Adrenal gland (tissue), 5 donors: ENCODE measurements around the gene CD207.

Experiments used
- CTCF ChIP-seq, 6 experiments: fragments of 450-650 bp in 4 of 6; fragments of 200-600 bp in 2 of 6; sonication (generic) in 1 of 6; IDR thresholded peaks; 1 replicate in 5 of 6; 2 replicates in 1 of 6; pipeline versions ENCODE4 v1.5.1 to v1.8.0; 2016 to 2021; ENCODE audit warnings: antibody characterized with exemption in 6 of 6, mild to moderate bottlenecking in 2 of 6, moderate library complexity in 1 of 6
- POLR2A ChIP-seq, 2 donors: fragments of 450-650 bp; IDR thresholded peaks; one replicate each; pipeline ENCODE4 v1.6.1; 2017; ENCODE audit warnings: antibody characterized with exemption in 2 of 2, mild to moderate bottlenecking in 2 of 2, moderate library complexity in 1 of 2
- donor health status: DM: no; HTN: no; CAD: no.

DNA sequence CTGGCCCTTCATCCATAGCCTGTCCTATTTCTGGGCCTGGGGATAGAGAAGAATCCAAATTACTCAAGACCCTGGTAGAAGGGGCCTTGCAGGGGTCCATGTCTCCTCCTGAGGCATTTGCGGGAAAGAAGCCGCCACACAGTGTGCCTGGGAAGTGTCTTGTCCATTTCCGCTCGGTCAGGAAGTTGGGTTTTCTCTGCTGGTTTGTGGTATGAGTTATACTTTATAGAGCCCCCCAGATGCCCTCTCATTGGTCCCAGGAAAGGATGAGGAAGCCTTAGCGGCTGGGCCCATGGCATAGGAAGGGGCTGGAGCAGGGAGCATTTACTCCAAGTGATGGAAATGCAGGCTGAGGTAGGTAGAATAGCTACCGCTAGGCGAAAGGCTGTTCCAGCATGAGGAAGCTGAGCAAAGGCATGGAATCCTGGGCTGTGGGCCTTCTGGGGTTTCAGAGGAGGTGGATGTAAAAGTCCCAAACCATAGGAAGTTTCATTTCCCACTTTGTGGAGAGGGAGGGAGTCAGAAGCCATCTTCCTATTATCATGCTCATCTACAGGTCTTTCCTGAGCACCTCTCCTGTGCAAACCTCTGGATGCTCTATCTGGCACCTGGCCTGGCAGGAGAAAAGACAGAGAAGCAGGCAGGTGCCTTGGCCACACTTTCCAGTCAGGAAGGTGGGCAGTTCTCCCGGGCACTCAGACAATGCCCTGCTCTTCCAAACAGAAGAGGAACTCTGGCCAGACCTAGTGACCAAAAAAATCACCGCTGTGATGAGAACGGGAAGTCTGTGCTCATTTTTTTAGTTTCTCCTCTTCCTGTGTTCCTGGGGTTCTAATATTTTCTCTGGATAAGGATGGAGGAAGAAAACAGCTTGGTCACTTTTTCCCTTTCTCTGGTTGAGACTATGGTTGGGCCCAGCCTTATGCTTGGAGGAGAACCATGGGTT lies 2.6 kb upstream of the CD207 start:
- TF ChIP-seq CTCF (IDR thresholded peaks at IDR 0.05) (no peak), POLR2A (IDR thresholded peaks at IDR 0.05) (no peak)
